Measurements from ENCODE around the gene IL12B.
"Not testable (repeated sequence)": the region's sequence is repeated elsewhere in the genome, so short reads cannot be mapped to it uniquely, and the experiment has no call there.

IL12B gene

DNA sequence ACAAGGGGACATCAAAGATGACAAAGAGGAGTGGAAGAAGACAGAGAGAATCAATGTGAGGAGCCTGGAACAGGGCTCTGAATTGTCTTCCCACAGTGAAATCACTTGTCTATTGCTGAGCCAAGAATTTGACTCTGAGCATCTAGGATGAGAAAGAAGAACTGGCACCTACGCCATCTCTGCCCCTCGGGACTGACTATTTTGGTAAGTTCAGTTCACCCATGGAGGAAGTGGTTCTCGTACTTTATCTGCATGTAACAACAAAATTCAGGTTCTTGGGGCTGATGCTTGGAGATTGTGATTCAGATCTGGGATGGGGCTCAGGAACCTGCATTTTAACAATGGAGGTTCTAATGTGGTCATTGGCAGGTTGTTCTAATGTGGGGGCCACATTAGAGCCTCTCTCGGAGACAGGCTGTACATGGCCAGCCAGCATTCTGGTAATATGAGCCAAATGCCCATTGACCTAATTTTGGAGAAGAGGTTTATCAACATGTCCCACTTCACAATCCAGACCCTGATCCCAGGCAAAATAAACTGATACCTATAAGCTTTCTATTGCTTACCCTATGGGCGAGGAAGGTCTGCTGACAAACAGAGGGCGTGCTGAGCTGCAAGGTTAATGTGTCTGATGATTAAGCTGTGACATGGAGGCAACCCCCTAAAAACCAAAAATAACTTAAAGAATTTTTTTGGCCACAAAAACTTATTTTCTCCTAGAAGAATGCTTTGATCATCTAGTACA is 2.7 kb upstream of the IL12B start:
- DNase-seq, result no peak

DNA sequence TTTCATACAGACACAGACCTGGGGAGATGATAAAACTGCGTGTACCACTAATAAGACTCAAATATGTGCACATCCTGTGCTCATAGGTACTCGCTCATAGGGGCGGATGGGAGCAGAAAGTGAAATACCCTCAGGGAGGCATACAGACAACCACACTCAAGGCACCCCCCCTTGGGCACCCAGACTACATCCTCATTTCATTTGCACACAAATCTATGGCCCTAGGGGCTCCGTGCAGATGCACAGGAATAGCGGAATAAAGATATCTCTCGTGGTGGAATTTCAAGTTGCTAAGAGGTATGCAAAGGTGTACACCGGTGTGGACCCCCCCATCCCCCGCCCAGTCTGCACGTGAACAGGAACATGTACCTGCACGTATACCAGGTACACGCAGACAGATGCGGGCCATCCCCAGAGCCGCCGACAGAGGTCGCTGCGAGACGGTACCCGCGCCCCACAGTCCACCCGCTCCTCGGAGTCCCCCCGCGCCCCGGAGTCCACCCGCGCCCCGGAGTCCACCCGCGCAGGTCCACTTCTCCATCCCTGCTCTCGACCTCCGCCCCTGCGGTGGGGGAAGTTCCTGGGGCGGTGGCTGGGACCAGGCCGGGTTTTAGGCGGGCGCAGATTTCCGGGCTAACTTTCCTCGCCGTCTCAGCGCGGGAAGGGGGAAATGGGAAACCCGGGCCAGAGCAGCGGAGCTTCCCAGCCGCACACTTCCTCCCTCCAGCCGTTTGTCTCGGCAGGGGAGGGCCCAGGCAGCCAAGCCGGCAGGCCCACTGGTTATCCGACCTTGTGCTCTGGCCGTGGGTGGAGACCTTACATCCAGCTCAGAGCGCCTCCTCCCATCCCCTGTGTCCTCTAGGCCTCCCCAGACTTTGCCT is 1.0 kb upstream of the IL12B start:
- peak; percentile 90 for DNase-seq

DNA sequence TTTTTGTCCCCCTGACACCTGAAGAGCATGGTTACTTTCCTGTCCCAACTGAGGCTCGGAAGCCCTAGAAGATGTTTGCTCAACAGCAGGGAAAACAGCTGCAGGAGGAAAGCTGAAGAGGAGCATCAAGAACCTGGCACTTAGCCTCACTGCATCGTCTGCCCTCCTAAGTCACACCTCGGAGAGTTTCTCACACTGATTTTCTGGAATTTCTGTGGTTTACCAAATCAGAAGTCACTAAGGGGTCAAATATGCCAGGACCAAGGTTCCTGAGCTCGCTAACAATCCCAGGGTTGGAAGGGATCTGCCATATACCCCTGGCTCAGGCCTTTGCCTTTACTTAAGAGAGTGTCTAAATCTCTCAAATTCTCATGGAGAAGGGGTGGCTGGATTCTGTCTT is 5.3 kb downstream of the IL12B start:
- DNase-seq, result no peak

DNA sequence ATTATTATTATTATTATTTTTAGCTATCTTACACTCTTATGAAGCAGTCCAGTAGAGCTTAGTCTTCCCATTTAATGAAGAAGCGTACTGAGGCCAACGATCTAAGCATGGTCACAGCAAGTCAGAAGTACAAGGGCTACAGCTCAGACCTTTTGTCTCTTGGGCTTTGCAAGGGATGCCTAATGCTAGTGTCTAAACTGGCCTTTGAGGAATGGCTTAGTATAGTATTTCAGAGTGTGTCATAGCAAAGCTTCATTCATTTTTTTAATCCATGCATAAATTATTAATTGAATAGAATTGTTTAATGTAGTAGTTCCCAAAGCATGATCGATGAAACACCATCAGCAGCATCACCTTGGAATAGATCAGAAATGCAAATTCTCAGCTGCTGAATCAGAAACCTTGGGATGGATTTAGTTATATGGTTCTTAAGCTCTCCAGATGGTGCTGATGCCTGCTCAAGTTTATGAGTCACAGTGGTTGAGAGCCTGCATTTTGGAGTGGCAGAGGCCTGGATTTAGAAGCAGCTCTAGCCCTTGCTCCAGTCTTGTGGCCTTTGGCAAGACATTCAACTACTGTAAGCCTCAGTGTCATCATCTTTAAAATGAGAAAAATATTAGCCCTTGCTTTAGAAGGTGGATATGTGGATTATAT is 6.1 kb downstream of the IL12B start:
- no peak for DNase-seq

DNA sequence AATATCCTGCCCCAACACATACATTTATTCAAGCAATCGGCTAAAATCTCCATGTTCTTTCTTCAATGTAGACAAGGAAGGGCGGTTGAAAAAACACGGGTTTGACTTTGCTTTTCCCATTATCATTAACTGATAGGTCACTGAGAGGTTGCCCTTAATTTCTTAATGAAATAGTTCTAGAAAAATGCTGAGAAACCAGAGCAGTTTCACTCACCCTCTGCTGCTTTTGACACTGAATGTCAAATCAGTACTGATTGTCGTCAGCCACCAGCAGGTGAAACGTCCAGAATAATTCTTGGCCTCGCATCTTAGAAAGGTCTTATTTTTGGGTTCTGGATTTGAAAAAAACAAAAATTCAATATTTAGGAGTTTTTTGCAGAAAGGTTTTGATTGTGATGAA is 8.1 kb downstream of the IL12B start:
- no peak for DNase-seq

DNA sequence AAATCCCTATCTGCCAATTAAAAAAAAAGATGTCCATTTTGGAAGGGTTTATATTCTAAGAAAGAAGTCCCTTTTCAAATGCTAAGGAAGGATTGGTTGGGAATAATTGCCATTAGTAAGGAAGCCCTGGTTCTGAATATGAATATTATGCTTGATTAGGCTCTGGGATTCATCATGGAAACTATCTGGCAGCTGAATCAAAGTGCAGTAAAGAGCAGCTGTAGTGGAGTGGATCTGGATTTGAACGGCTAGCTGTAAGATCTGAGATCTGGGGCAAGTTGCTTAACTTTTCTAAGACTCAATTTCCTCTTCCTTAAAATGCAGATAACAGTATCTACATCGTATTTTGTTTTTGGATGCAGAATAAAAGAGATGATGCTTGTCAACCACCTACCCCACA is 10.5 kb downstream of the IL12B start:
- no peak for DNase-seq

DNA sequence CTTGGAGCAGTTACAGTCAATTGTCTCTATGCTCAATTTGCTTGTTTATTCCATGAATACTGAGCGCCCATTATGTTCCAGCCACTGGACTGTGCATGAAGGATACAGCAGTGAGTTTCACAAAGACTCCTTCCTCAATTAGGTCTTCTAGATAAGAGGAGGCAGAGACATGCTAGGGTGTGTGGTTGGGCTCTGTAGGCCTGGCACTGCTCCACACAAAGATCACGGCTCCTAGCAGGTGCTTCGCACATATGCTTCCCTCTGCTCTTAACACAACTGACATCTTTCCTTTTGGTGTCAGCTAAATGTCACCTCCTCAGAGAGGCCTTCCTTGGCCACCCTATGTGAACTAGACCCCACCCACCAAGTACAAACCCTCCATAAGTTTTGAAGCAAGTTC is 10.9 kb downstream of the IL12B start:
- no peak for DNase-seq

DNA sequence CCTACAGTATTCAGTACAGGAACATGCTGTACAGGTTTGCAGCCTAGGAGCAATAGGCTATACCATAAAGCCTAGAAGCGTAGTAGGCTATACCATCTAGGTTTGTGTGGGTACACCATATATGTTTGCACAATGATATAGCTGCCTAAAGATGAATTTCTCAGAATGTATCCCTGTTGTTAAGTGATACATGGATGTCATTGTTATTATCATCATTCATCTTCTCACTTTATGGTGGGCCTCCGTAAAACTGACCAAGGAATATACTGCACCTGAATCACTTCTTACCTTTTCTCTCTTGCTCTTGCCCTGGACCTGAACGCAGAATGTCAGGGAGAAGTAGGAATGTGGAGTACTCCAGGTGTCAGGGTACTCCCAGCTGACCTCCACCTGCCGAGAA is 11.8 kb downstream of the IL12B start:
- no peak for DNase-seq

DNA sequence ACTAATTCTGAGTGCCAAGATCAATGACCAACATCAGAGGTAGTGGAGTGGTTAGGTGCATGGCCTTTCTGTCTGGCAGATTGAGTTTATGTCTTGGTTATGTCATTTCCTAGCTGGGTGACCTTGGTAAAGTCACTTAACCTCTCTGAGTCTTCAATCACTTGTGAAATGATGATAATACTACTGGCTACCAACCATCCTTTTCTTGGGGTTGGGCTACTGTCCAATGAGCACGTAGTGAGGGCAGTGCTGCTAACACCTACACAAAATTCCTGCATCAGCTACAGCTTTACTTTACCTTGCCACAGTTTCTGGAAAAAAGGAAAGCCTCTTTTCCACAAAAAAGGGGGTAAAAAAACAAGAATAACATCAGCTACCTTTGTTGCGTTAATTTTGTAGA is 12.4 kb downstream of the IL12B start:
- no peak for DNase-seq

DNA sequence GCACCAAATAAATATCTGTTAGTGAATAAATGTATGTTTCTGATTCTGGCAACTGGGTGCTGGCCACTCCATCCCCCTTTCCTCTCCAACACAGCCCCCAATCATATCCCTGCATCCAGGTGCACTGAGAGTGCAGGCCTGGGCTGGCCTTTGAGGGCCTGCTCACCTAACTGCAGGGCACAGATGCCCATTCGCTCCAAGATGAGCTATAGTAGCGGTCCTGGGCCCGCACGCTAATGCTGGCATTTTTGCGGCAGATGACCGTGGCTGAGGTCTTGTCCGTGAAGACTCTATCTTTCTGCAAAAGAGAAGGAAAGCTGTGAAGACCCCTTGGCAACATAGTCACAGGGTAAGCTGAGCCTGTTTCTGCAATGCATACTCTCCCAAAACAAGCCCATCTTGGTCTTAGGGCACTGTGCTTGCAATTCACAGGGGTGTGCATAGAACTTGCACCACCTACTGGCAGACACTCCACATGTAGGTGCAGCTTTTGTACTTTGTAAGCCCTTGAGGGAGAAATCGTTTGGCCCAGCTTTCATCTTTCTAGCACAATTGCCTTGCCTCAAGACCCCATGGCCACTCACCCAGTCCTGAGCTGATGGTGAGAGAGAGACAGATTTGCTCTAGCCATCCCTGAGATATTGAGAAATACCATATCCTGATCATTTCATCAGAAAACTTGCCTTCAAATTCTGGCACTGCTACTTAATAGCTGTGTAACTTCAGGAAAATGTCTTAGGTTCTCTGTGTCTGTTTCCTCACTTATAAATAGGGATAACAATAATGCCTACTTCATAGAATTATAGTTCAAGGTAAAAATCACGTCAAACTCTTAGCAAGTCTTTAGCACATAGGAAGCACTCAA is 13.5 kb downstream of the IL12B start:
- DNase-seq, result peak; percentile 51

DNA sequence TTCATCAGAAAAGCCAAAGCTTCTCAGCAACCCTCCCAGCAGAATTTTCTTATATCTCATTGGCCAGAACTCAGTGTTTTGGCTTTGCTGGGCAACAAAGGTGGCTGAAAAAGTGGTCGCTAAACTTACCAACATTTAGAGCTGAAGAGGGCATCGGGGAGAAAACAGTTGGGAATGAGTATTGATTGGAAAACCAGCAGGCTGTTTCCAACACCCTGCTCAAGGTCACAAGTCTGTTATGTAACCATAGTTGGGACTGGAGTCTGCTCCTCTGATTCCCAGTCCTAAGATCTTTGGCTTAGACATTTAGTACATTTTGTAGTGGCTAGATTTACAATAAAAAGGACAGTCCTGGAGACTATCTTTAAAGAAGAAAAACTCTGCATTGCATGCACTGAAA is 17.1 kb downstream of the IL12B start:
- DNase-seq, result no peak

DNA sequence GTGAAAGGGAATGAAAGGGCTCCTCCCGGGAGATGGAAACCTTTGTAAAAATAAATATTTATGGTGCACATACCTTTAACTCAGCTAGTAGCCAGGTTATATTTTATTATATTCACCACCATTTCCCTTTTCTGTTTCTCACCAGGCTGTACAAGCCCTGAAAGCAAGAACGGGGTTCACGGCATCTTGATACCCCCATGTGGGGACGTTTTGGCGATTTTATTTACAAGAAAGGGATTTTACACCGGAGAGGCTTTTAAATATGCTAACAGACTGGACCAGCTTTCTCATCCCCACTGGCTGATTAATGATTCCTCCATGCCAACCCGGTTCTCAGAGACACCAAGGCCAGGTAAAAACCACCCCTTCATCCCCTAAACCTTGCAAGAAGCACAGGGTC is 19.2 kb downstream of the IL12B start:
- no peak for DNase-seq

DNA sequence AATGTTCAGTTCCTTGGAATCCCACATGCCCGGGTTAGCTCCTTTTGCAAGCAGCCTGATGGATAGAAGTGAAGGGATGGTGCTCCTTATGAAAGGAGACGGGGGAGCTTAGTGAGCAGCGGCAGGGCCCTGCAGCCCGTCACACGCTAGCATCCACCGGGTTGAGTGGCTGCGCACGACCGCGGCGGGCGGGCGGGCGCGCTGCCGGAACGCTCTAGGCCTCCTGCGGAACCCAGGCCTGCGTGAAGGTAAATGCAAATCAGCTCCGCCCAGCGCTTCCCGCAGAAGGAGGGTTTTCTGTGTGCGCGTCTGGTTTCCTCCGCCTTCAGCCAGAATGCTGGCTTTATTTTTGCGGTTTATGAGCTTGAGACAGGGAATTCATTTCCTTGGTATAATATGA is 19.8 kb downstream of the IL12B start:
- peak; percentile 44 for DNase-seq

DNA sequence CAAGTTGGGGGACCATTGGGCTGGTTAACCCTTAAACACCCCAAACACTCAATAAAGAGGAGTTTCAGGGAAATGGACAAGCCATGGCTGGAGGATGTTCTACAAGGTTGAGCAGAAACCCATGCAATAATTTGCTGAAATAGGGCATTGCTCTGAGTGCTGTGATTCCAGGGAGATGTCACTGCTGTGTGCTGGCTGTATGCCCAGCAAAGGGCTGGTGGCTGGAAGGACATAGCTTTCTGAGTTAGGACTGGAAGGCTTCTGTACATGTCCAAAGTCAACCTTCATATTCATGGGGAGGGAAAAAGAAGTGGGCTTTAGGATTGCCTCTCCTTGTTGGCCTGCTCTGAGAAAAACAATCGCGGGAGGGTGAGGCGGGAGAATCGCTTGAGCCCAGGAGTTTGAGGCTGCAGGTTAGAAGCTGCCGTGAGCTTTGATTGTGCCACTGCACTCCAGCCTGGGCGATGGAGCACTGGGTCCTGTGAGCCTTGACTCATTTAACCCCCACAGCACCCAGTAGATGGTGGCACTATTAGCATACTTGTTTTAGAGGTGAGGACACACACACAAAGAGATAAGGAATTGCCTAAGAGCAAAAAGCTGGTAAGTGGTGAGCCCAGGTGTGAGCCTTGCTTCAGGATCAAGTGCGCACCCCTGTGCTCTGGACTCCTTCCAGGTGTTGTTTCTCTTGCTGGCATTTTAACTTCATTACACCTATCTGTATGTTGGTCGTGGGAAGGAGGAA is 20.4 kb downstream of the IL12B start:
- DNase-seq, result no peak

DNA sequence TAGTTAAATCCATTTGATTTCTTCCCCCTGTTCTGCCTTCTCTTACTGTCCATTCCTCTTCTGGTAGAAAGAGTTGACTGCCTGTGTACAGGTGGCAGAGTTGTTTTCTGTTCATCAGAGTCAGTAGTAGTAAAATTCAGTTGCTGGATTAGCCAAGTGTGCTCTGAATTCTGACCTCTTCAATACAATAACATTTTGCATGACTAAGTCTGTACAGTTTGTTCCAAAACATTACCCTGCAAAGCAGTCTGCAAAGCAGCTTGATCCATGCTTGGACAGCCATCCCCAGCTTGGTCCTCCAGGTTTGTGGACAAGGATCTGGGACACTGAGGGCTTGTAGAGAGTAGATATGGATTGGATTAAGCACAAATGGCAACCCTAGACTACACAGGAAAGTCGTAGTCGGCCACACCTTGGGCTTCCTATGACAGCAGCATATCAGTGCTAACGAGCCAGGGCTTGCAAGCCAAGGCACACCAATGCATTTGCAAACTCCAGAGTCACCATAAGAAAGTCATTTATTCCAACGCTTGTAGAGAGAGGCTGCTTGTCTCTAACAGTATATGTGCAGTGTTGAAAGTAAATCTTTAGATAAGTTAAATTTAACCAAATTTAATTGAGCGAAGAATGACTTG is 25.2 kb downstream of the IL12B start:
- DNase-seq, result no peak

DNA sequence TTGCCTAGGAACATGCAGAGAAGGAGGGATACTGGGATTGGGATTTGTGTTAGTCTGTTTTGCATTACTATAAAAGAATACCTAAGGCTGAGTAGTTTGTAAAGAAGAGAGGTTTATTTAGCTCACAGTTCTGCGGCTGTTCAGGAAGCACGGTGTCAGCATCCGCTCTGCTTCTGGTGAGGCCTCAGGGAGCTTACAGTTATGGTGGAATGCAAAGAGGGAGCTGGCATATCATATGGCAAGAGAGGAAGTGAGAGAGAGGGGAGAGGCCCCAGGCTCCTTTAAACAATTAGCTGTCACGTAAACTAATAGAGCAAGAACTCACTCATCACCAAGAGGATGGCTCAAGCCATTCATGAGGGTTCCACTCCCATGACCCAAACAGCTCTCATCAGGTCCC is 27.0 kb downstream of the IL12B start:
- no peak for DNase-seq

DNA sequence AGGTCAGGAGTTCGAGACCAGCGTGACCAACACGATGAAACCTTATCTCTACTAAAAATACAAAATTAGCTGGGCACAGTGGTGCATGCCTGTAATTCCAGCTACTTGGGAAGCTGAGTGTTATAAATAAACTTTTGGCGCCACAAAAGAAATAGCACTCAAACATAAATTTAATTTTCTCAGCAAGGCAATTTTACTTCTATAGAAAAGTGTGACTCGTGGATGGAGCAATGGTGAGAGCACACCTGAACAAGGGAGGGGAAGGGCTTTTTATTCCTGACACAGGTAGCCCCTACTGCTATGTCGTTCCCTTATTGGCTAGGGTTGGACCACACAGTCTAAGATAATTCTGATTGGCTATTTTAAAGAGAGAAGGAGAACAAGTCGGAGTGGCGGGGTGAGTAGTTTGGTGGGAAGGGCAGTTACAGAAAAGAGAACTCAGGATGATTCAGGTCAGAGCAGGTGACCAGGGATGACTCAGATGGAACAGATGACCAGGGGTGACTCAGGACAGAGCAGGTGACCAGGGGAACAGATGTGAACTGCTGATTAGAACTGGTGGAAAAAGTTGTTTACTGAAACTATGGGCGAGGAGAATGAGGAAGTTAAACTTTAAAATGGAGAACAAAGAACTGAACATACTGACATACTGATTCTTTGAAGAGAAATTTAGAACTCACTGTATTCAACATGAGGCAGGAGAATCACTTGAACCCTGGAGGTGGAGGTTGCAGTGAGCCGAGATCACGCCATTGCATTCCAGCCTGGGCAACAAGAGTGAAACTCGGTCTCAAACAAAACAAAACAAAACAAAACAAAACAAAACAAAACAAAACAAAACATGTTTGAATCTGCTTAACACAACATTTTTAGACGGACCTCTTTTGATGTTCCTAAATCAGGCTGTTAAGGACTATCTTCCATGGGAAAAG is 28.1 kb downstream of the IL12B start:
- not testable (repeated sequence) for DNase-seq

DNA sequence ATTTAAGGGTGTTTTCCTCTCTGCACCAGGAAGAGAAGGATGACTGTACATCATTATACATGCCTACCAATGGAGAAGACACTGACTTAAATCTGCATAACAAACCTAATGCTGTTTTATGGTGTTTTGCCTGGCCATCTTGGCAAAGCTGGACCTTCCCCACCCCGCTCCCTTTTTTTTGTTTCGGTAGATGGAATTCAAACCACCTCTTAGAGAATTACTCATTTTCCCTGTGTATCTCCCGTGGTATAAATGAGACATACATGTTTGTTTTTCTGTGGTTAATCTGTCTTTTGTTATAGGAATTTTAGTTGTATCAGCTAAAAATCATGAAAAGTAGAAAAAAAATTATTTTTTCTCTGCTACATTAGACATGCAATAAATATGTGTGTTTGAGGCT is 28.8 kb downstream of the IL12B start:
- DNase-seq, result no peak

DNA sequence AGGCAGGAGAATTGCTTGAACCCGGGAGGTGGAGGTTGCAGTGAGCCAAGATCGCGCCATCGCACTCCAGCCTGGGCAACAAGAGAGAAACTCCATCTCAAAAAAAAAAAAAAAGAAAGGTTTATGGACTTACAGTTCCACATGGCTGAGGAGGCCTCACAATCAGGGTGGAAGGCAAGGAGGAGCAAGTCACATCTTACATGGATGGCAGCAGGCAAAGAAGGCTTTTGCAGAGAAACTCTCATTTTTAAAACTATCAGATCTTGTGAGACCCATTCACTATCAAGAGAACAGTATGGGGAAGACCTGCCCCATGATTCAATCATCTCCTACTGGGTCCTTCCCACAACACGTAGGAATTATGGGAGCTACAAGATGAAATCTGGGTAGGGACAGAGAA is 33.0 kb downstream of the IL12B start:
- DNase-seq, result not testable (repeated sequence)

DNA sequence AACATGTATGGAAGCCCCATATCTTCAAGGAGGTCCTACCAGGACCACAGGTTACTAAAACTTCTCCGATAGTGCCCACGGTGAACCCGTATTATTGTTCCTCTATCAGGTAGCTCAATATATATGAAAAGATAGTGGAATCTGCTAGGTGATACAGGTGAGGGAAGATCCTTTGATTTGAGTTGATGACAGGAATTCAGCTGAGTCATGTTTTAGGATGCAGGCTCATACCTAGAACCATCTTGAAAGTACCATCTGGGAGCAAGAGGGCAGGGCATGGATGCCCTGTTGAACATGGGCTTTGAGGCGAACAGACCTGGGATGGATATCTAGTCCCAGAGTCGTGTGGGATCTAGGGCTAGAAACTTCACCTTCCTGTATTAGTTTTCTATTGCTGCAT is 35.4 kb downstream of the IL12B start:
- no peak for DNase-seq

All from stimulated activated CD8-positive, alpha-beta memory T cell treated with anti-CD3 and anti-CD28 coated beads, Interleukin-4, amount 100 ng/mL, for 48 hours (primary cell).